Measurements from ENCODE around the gene TMEM54.

The TMEM54 gene

GRCh38 chr1:32881871-32882850 lies 19.0 kb downstream of the TMEM54 start:
- H3K4me3 Mint-ChIP-seq = no peak overlapping the region
- ATAC-seq (no peak), DNase-seq (no peak)
- no peaks in the 10 kb centered on the region for H3K9me3 Mint-ChIP-seq
- H3K4me1 Mint-ChIP-seq = peaks cover 9% of the 10 kb centered on the region
- H3K27me3 Mint-ChIP-seq = peaks cover 77% of the 10 kb centered on the region
- H3K27ac Mint-ChIP-seq = no peak overlapping the region

DNA sequence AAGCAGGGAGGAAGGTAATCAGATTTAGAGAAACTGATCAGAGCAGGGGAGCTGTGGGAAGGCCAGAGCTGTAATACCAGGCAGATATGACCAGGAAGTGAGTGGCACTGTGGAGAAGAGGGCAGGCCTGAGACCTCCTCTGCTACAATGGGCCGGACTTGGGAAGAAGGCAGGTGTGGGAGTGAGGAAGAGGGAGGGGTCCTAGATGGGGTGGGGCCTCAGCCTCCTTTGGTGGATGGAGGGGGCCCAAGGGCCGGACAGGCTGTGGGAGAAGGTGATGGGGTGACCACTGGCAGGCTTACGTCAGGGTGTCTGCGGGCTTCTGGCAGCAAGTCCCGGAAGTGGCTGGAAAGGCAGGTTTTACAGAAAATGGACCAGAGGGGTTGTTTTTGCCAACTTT lies 19.9 kb downstream of the TMEM54 start:
- Mint-ChIP-seq H3K27ac (no peak overlapping the region), H3K27me3 (peaks cover 72% of the 10 kb centered on the region), H3K4me3 (no peak overlapping the region), H3K9me3 (no peaks in the 10 kb centered on the region), H3K4me1 (peaks cover 9% of the 10 kb centered on the region)
- ATAC-seq = no peak
- DNase-seq = no peak

- no peak overlapping the region for H3K27ac Mint-ChIP-seq
- ATAC-seq (no peak), DNase-seq (no peak)
- H3K4me3 Mint-ChIP-seq = no peak overlapping the region
- no peaks in the 10 kb centered on the region for H3K4me1 Mint-ChIP-seq
- no peaks in the 10 kb centered on the region for H3K9me3 Mint-ChIP-seq
- H3K27me3 Mint-ChIP-seq = peaks cover 66% of the 10 kb centered on the region
These were observed 22.6 kb downstream of the TMEM54 start for GRCh38 chr1:32878637-32879041.

DNA sequence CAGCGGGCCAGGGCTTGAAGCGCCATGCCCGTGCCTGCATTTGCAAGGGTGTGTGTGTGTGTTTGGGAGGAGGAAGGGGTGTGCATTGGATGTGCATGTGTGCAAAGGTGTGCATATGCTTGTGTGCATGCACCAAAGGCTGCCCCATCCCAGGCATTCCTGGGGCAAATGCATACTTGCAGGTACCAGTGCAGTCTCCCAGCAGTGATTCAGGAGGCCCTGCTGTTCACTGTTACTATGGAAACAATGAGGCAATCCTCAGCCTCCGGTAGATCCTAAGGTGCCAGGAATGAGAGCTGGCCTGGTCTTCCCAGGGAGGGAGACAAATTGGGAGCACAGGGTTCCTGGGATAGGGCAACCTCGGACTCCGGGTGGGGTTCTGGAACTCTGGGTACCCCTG lies 23.0 kb downstream of the TMEM54 start:
- ATAC-seq = no peak
- H3K27ac Mint-ChIP-seq = no peak overlapping the region

DNA sequence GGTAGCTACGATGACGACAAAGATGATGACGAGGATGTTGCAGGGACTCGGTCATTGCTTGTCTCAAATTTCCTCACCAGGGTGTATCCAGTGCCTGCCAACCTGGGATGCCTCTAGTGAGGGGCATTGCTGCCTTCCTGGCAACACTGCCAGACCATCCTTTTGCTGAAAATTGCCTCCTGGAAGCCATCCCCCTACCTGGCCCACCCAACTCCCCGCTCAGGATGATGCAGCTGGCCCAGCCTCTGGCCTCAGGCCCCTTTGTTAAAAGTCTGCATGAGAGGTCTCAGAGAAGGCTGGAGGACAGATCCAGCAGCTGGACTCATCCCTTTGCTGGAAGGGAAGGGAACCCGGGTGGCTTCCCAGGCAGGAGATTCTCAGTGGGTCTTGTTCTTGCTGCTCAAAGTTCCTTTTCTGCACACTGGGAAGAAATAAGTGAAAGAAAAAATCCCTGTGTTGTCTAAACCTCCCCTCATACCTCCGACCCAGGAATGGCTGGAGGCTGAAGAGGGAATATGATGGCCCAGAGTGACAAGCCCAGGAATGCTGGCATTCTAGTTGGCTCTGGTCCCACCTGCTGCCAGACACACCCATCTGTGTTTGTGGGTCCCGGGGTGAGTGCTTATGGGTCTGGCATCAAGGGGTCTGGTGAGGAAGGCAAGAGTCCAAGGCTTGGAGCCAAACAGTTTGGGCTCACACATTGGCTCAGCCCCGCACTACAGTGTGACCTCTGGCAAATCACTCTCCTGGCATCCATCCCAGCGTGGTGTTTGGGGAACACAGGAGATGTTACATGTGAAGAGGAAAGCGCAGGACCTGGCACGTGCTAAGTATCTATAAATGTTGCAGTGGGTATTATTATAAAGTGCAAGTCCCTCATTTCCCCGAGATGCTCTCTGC lies 23.7 kb downstream of the TMEM54 start:
- H3K27me3 Mint-ChIP-seq = peaks cover 64% of the 10 kb centered on the region
- DNase-seq = no peak

More for the DNA sequence above, 23.0 kb downstream of the TMEM54 start:
- H3K9me3 Mint-ChIP-seq = no peaks in the 10 kb centered on the region
- no peaks in the 10 kb centered on the region for H3K4me1 Mint-ChIP-seq
- H3K27me3 Mint-ChIP-seq = peaks cover 61% of the 10 kb centered on the region
- DNase-seq = no peak
- H3K4me3 Mint-ChIP-seq = no peak overlapping the region

GRCh38 chr1:32876341-32877210 lies 24.6 kb downstream of the TMEM54 start:
- DNase-seq (peak; percentile 72 to 76), ATAC-seq (peak; percentile 87)
- Mint-ChIP-seq H3K27ac (no peak overlapping the region), H3K4me1 (no peaks in the 10 kb centered on the region), H3K27me3 (peaks cover 65% of the 10 kb centered on the region), H3K9me3 (no peaks in the 10 kb centered on the region), H3K4me3 (no peak overlapping the region)

More for the DNA sequence above, 23.7 kb downstream of the TMEM54 start:
- ATAC-seq = no peak
- no peaks in the 10 kb centered on the region for H3K9me3 Mint-ChIP-seq
- no peak overlapping the region for H3K27ac Mint-ChIP-seq
- H3K4me3 Mint-ChIP-seq = no peak overlapping the region
- H3K4me1 Mint-ChIP-seq = no peaks in the 10 kb centered on the region

DNA sequence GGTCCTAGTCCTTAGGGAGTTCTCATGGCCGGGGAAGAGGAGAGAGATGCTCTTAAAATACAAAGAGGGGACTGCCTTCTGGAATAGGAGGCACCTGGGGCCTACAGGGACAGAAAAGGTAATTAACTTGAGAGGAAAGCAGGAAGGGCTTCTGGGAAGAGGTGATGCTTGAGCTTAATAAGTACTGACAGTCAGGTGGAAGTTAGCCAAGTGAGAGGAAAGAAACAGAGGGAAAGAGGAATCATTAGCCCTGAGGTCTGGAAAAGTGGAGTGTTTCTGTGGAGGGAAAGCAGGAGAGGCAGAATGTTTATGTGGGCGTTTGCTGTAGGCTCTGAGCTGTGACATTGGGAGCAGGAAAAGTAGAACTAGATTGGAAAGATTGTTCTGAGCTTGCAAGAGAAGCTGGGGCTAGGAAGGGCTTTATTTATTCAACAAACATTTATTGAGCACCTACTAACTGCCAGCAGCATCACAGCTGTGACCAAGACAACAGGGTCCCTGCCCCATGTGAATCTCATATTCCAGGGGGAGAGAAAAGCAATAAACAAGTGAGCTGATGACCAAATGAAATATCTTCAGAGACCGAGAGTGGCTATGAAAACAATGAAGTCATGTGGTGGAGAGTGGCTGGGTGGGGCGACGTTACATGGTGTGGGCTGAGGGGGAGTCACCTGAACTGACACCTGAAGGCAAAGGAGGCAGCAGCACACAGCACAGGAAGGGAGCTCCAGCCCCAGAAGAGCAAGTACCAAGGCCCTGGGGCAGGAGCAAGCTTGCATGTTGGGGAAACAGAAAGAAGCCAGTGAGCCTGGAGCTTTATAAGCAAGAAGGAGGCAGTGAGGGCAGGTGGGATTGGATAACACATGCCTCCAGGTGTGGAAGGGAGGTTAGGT lies 26.1 kb downstream of the TMEM54 start:
- Mint-ChIP-seq H3K9me3 (no peaks in the 10 kb centered on the region), H3K4me3 (no peak overlapping the region), H3K27ac (no peak overlapping the region), H3K4me1 (peaks cover 3% of the 10 kb centered on the region), H3K27me3 (peaks cover 63% of the 10 kb centered on the region)
- no peak for DNase-seq
- ATAC-seq = no peak

DNA sequence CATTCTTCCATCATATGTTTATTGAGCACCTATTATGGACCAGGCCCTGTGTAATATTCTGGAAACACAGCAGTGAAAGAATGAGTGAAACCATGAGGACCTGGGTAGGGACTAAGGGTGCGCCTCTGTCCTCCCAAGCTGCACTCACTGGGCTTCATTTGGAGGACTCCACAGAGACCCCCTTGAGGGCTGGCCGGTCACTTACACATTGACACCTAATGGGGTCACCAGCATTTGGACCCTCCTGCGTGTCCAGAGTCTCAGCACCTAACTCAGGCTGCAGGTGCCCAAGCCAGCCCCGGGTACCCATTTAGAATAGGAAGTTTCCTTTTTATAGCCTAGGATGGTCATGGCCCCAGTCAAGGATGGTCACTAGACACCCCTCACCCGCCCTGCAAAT lies 27.7 kb downstream of the TMEM54 start:
- Mint-ChIP-seq H3K27ac (no peak overlapping the region), H3K4me3 (no peak overlapping the region), H3K9me3 (no peaks in the 10 kb centered on the region), H3K4me1 (peaks cover 10% of the 10 kb centered on the region), H3K27me3 (peaks cover 79% of the 10 kb centered on the region)
- ATAC-seq (no peak), DNase-seq (no peak)

DNA sequence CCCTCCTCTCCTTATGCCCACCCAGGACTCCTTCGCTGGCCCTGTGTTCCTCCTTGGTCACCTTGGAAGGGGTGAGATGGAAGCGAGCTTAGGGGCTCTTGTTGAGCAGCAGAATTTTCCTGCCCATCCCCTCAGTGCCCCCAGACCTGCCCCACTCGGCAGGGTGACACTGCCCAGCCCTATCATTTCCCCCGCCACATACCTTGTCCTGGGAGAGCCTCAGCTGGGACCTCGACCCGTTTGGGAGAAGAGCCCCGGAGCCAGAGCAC lies 29.1 kb downstream of the TMEM54 start:
- no peak overlapping the region for H3K4me3 Mint-ChIP-seq

GRCh38 chr1:32871364-32872191 lies 29.6 kb downstream of the TMEM54 start:
- H3K4me1 Mint-ChIP-seq = peaks cover 10% of the 10 kb centered on the region
- peaks cover 70% of the 10 kb centered on the region for H3K27me3 Mint-ChIP-seq
- no peaks in the 10 kb centered on the region for H3K9me3 Mint-ChIP-seq
- peak overlapping the region; percentile 47 to 66 for H3K4me3 Mint-ChIP-seq
- no peak for DNase-seq
- H3K27ac Mint-ChIP-seq = no peak overlapping the region
- peak; percentile 13 for ATAC-seq

More for the DNA sequence above, 29.1 kb downstream of the TMEM54 start:
- H3K27me3 Mint-ChIP-seq = peaks cover 70% of the 10 kb centered on the region
- DNase-seq (no peak), ATAC-seq (no peak)
- H3K27ac Mint-ChIP-seq = no peak overlapping the region
- no peaks in the 10 kb centered on the region for H3K9me3 Mint-ChIP-seq
- peaks cover 10% of the 10 kb centered on the region for H3K4me1 Mint-ChIP-seq

DNA sequence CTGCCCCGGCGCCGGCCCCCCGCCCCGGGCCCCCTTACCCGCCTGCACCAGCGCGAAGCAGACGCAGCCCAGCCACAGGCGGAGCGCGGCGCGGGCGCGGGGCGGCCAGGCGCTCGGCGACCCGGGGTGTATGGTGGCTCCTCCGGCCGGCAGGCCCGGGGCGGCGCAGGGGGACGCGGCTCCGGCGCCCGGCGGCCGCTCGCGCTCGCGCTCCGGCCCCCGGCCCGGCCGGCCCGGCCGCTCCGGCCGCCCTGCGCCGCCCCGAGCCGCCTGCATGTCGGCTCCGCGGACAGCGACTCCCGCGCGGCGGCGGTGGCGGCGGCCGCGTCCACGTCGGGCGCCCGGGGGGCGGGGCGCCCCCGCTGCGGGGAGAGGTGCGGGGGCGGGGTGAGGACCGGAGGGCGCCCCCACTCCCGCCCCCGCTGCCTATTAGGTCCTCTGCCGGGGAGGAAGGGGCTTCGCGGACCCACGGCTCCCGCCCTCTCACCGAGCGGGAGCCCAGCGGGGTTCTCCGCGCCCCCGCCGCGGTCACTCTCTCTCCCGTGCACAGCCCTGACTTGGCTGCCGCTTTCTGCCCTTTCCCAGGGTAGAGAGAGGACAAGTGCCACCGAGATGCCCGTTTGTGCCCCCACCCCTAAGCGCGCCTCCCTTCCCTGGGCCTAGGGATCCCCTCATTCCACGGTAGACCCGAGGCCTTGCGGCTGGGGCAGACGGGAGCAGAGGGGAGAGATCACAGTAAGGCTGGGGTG lies 30.4 kb downstream of the TMEM54 start, which contains the start of gene FNDC5:
FNDC5 (minus strand) TSS at position 298 of the 749 bp plus-strand sequence.
- Mint-ChIP-seq H3K27me3 (peaks cover 62% of the 10 kb centered on the region), H3K4me1 (peaks cover 10% of the 10 kb centered on the region), H3K9me3 (no peaks in the 10 kb centered on the region), H3K4me3 (peak within 1 kb of the TSS; percentile 54 to 79), H3K27ac (peak within 1 kb of the TSS in 1 of 2 donors; percentile 61)
- peak; percentile 40 for ATAC-seq
- DNase-seq = no peak

DNA sequence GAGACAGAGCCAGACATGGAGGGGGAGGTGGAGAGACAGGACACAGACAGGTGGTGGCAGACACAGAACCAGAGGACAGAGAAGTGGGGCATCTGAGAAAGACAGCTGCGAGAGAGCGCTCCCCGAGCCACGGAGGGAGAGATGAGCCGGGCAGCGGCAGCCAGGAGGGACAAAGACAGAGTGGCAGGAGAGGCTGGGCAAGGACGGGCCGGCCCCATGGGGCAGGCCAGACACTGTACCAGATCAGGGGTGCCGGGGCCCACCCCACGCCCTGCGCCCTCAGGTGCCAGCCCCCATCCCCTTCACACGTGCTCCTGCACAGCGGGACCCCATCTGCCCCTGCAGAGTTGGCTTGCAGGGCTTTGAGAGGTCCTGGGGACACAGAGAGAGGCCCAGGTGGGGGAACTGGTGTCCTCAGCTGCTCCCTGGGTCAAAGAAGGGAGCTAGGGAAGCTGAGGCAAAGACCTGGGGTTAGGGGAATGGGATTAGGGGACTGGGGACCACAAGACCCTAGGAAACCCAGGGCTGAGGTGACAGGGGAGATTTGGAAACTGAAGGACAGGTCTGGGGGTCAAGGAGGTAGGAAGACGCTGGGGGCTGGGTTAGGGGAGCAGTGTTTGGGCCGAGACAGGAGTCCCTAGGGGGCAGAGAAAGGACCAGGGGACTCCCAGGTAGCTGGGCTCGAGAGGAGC lies 31.1 kb downstream of the TMEM54 start:
- H3K4me3 Mint-ChIP-seq = peak overlapping the region; percentile 54 to 79

More for the DNA sequence above, 31.1 kb downstream of the TMEM54 start:
- Mint-ChIP-seq H3K27ac (no peak overlapping the region), H3K4me1 (peaks cover 10% of the 10 kb centered on the region), H3K9me3 (no peaks in the 10 kb centered on the region), H3K27me3 (peaks cover 55% of the 10 kb centered on the region)
- peak; percentile 44 for ATAC-seq
- DNase-seq = no peak
